GM18502 (cell line): ENCODE results near the gene CTNNBIP1.
"Not testable (repeated sequence)": the region's sequence is repeated elsewhere in the genome, so short reads cannot be mapped to it uniquely, and the experiment has no call there.

Source experiments
- ATAC-seq: cut with Tn5 transposase; IDR thresholded peaks from one replicate; pipeline ENCODE4 v1.9.1; 2021; ENCODE audit warnings: mild to moderate bottlenecking; ENCODE audit not compliant: unreplicated experiment, poor library complexity

The CTNNBIP1 gene

DNA sequence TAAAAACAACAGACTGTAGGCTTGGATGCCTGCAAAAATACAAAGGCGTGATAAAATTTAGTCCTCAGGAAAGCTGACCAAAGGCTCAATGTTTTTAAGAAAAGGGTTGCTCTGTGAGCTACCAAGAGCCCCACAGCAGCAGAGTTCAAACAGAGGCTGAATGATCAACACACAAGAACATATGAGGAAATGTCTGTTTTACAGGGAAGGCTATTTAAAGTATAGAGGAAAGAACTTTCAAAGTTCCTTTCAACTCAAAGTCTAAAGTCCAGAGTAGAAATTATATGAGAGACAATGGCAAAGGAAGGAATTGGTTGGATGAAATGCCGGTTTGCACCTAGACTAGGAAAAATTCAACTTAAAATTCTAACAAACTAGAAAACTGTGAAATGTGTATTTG is 94.9 kb downstream of the CTNNBIP1 start:
- ATAC-seq, result no peak

DNA sequence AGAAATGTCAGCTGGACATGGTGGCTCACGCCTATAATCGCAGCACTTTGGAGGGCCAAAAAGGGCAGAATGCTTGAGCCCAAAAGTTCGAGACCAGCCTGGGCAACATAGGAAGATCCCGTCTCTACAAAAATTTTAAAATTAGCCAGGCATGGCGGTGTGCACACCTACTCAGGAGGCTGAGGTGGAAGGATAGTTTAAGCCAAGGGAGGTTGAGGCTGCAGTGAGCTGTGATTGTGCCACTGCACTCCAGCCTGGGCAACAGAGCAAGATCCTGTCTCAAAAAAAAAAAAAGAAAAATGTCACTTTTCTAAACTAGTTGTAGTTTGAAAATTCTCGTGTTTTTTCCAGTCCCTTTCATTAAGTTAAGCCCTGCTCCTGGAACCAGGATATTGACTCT is 95.5 kb downstream of the CTNNBIP1 start:
- ATAC-seq, result no peak

DNA sequence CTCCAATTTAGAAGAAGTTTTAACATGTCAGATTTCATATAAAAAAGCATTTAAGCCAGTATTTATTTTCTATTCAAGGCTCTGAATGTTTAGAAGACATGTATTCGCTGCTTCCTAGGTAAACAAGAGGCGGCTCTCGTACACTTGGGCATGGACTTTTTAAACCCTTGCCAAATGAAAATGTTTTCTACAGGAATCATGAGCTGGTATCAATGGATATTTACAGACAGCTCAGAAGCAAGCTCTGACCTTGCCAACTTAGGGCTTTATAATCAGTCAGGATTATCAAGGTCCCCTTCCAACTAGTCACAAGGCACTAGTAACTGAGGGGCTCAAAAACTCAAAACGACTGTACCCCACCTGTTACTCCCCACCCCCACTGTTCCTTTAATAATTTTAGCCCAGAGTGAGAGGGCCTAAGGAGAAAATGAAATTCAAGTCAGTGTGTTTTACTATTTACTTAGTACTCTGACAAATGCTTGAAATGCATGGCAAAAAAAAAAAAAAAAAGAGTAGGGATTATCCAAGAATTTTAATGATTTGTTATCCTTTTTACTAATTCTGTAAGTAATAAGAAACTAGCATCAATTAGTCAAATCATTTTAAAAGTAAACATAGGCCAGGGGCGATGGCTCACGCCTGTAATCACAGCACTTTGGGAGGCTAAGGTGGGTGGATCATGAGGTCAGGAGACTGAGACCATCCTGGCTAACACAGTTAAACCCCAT is 98.7 kb downstream of the CTNNBIP1 start:
- ATAC-seq, result no peak

DNA sequence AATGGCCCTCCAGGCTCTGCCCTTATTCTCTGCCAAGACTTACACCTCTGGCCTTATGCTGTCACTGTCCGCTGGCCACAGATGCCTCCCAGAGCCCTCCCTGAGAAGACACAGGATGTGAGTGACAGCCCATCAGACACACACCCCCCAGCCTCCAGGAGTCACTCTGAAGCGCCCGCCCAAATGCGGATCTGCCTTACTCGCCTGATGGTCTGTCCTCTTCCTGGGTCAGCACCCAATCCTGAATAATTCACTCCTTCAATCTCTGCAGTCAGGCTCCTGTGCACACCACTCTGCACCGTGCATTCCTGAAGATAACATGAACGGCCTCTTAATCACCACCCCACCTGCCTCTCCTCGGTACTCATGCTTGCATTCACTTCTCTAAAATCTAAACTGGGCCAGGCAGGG is 101.0 kb downstream of the CTNNBIP1 start:
- no peak for ATAC-seq

DNA sequence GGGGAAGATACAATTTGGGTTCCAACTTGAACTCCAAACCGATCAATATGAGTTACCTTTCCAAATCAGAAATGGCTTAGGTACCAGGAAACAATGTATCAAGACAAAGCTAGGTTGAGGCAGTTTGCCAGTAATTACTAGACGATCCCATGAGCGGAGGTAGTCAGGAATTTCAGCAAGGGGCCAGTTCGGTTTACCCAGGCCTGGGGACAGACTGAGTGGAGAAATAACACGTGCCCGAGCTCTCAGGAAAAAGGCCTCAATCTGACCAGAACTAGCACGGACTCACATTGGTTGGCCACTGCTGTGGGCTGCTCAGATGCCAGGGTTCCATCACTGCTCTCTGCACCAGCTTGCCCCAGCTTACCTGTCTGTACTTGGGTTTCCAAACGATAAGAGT is 101.6 kb downstream of the CTNNBIP1 start:
- no peak for ATAC-seq

DNA sequence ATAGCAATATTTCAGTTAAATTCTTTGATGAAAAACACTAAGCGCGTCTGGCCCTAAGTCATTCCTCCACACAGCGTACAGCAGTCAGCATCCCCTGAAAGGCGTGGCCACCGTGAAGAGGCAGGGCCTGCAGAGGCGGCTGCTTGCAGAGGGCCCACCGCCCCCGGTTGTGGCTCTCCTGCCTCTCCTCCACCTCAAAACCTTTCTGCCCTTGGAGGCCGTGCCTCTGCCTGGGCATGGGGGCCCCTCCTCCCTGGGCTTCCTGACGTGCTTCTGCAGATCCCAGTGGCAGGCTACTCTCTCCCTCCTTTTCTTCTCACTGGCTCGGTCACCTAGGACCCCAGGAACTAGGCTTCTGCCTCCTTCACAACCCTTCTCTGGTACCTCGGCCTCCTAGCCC is 102.5 kb downstream of the CTNNBIP1 start:
- no peak for ATAC-seq

DNA sequence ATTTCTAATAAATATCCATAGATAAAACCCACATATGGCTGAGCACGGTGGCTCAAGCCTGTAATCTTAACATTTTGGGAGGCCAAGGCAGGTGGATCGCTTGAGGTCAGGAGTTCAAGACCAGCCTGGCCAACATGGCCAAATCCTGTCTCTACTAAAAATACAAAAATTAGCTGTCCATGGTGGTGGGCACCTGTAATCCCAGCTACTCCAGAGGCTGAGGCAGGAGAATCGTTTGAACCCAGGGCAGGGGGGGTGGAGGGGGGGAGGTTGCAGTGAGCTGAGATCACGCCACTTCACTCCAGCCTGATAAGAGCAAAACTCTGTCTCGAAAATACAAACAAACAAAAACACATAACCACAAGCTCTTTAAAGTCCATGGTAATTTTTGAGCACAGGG is 104.1 kb downstream of the CTNNBIP1 start:
- ATAC-seq, result not testable (repeated sequence)

DNA sequence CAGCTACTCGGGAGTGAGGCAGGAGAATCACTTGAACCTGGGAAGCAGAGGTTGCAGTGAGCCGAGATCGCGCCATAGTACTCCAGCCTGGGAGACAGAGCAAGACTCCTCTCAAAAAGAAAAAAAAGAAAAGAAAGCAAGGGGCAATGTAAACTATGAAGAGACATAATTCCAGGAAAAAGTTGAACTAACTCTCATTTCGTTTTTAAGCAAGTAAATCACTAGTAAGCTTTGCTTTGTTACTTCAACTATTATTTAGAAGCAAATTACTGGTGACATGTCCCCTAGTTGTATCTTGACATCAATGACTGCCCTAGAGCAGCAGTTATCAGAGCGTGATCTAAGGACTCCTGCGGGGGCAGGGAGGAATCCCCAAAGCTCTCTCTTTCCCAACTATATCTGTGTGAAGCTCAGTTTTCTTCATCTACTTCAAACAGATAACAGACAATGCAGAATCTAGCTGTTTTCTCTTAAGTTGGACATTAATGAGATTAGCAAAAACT is 105.0 kb downstream of the CTNNBIP1 start:
- no peak for ATAC-seq

DNA sequence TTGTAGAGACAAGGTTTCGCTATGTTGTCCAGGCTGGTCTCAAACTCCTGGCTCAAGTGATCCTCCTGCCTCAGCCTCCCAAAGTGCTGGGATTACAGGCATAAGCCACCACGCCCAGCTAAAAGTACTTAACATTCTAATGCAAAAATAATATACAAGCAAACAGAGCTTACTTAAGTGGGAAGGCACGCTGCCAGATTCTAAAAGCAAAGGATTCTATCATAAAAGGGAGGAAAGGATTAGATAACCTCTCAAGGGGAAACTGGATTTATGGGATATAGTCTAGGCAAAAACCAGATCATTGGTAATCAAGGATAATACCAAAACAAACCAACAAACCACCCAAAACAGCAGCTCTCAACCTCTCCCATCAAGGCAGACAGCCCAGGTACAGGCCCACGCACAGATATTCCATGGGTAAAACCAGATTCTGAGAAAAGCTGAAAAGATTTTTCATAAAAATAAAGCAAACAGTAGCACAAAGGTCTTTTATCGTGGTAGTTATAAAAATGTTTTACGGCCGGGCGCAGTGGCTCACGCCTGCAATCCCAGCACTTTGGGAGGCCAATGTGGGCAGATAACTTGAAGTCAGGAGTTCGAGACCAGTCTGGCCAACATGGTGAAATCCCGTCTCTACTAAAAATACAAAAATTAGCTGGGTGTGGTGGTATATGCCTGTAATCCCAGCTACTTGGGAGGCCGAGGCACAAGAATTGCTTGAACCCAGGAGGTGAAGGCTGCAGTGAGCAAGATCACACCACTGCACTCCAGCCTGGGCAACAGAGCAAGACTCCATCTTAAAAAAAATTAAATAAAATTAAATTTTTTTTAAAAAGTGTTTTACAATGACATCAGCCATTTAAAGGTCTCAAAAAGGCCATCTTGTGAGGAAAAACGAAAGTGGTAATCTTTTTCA is 106.8 kb downstream of the CTNNBIP1 start:
- ATAC-seq, result not testable (repeated sequence)

DNA sequence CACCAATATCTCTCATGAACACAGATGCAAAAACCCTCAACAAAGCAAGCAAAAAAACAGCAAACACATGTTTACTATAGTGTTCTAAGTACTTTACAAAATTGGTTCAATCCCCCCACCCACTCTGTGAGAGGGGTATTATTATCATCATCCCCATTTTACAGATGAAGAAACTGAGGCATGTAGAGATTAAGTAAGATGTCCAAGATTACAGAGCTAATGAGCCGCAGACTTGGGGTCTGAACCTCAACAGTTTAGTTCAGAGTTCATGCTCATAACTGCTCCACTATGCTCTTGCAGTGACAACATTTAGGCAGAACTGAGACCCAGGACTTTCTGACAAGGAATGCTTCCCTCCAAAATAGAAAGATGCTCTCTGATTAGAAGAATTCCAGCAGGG is 108.2 kb downstream of the CTNNBIP1 start:
- no peak for ATAC-seq
